GM23338 (cell line): ENCODE data around the gene SLC9A3. TPM values are rescaled to one million over a fixed set of nuclear protein-coding genes. Genes with fewer than 3 reads are reported as not detected.

Experiments
- ATAC-seq: fragments of 200-7000 bp; cut with Tn5 transposase; 3 replicates; pipeline ENCODE4 v1.9.1; 2020
- DNase-seq: peaks from one replicate; pipeline ENCODE4 v3.0.0-alpha.2; 2015; ENCODE audit warnings: low spot score
- H2AFZ ChIP-seq: fragments of 200-600 bp; sonication (generic); 2 replicates; pipeline ENCODE4 v1.8.0; 2016; ENCODE audit warnings: antibody characterized with exemption, mild to moderate bottlenecking, moderate library complexity
- H3F3A ChIP-seq: fragments of 200-600 bp; sonication (generic); replicated peaks from 2 replicates; pipeline ENCODE4 v1.8.0; 2017; ENCODE audit warnings: antibody characterized with exemption, mixed run types, low read depth
- H3K27ac ChIP-seq: fragments of 200-600 bp; sonication (generic); 2 replicates; pipeline ENCODE4 v1.6.1; 2016; ENCODE audit warnings: low read depth
- H3K27me3 ChIP-seq: fragments of 200-600 bp; sonication (generic); 2 replicates; pipeline ENCODE4 v1.8.0; 2016; ENCODE audit warnings: mild to moderate bottlenecking, mixed run types, moderate library complexity; ENCODE audit not compliant: insufficient read depth
- H3K36me3 ChIP-seq: fragments of 200-600 bp; sonication (generic); 2 replicates; pipeline ENCODE4 v1.8.0; 2016; ENCODE audit warnings: mild to moderate bottlenecking; ENCODE audit not compliant: insufficient read depth
- H3K4me1 ChIP-seq: fragments of 200-600 bp; sonication (generic); 2 replicates; pipeline ENCODE4 v1.8.0; 2016; ENCODE audit warnings: mild to moderate bottlenecking, moderate library complexity; ENCODE audit not compliant: insufficient read depth
- H3K4me2 ChIP-seq: fragments of 200-600 bp; sonication (generic); 2 replicates; pipeline ENCODE4 v1.7.1; 2017; ENCODE audit warnings: mixed run types
- H3K4me3 ChIP-seq: fragments of 200-600 bp; sonication (generic); 2 replicates; pipeline ENCODE4 v1.6.1; 2016; ENCODE audit warnings: mixed run types
- H3K79me2 ChIP-seq: fragments of 200-600 bp; sonication (generic); replicated peaks from 2 replicates; pipeline ENCODE4 v1.8.0; 2017; ENCODE audit warnings: mild to moderate bottlenecking; ENCODE audit not compliant: insufficient read depth
- H3K9me2 ChIP-seq: fragments of 200-600 bp; sonication (generic); 2 replicates; pipeline ENCODE4 v1.8.0; 2017; ENCODE audit not compliant: insufficient read depth
- H4K20me1 ChIP-seq: fragments of 200-600 bp; sonication (generic); replicated peaks from 2 replicates; pipeline ENCODE4 v1.8.0; 2017; ENCODE audit warnings: mild to moderate bottlenecking; ENCODE audit not compliant: insufficient read depth
- H3K27ac Mint-ChIP-seq: 2 replicates; pipeline ENCODE4 v1.8.0; 2020; ENCODE audit warnings: inconsistent platforms, mild to moderate bottlenecking, moderate library complexity, mixed read lengths
- H3K27me3 Mint-ChIP-seq: 3 replicates; pipeline ENCODE4 v1.8.0; 2022; ENCODE audit warnings: low read depth, mild to moderate bottlenecking, moderate library complexity, mixed read lengths, inconsistent platforms; ENCODE audit not compliant: insufficient read depth, poor library complexity
- H3K36me3 Mint-ChIP-seq: 3 replicates; pipeline ENCODE4 v1.8.0; 2021; ENCODE audit warnings: low read depth, mild to moderate bottlenecking, inconsistent platforms, moderate library complexity, mixed read lengths
- H3K4me1 Mint-ChIP-seq: 3 replicates; pipeline ENCODE4 v1.8.0; 2020; ENCODE audit warnings: mild to moderate bottlenecking, inconsistent platforms, mixed read lengths
- H3K4me3 Mint-ChIP-seq: 3 replicates; pipeline ENCODE4 v1.8.0; 2021; ENCODE audit warnings: moderate library complexity, mild to moderate bottlenecking, inconsistent platforms, mixed read lengths
- H3K9me3 Mint-ChIP-seq: 3 replicates; pipeline ENCODE4 v1.8.0; 2020; ENCODE audit warnings: moderate library complexity, mild to moderate bottlenecking, inconsistent platforms, mixed read lengths
- CREB1 ChIP-seq: fragments of 250-450 bp; sonication (Bioruptor Pico); IDR thresholded peaks from 2 replicates; pipeline ENCODE4 v1.5.0; 2020; ENCODE audit warnings: low read depth, mild to moderate bottlenecking, moderate library complexity
- EZH2phosphoT487 ChIP-seq: fragments of 200-600 bp; sonication (generic); IDR thresholded peaks from one replicate; pipeline ENCODE4 v1.8.1; 2018; ENCODE audit warnings: antibody characterized with exemption; ENCODE audit not compliant: unreplicated experiment
- JUNB ChIP-seq: IDR thresholded peaks from one replicate; pipeline ENCODE4 v1.6.1; 2016; ENCODE audit warnings: antibody characterized with exemption; ENCODE audit not compliant: unreplicated experiment
- POLR2AphosphoS5 ChIP-seq: IDR thresholded peaks from 2 replicates; pipeline ENCODE4 v1.6.1; 2016; ENCODE audit warnings: antibody characterized with exemption, low read depth
- STAT1 ChIP-seq: IDR thresholded peaks from one replicate; pipeline ENCODE4 v1.6.1; 2016; ENCODE audit warnings: antibody characterized with exemption; ENCODE audit not compliant: unreplicated experiment
- ZNF114 ChIP-seq: fragments of 250-450 bp; sonication (Bioruptor Pico); IDR thresholded peaks from 2 replicates; pipeline ENCODE4 v1.5.0; 2020; ENCODE audit warnings: mild to moderate bottlenecking, moderate library complexity
- polyA plus RNA-seq: library from polyadenylated mRNA; unstranded; fragments of >200 nt; fragmentation: Nextera tagmentation; extraction: Ambion mirVana; gene quantifications from 2 replicates; pipeline ENCODE4 v1.2.1, GENCODE V29; 2016
- total RNA-seq: library from RNA; depleted of rRNA; stranded (reverse); fragments of >200 nt; shearing (Covaris generic); gene quantifications from 2 replicates; pipeline ENCODE4 v1.2.3, GENCODE V29; 2014
- TF ChIP-seq, protein P1 (sequence below): IDR thresholded peaks from 2 replicates; pipeline ENCODE4 v1.6.1; 2016; ENCODE audit warnings: antibody characterized with exemption
- TF ChIP-seq, protein P2 (sequence below): IDR thresholded peaks from one replicate; pipeline ENCODE4 v1.6.1; 2018; ENCODE audit warnings: antibody characterized with exemption; ENCODE audit not compliant: unreplicated experiment
- TF ChIP-seq, protein P3 (sequence below): fragments of 250-450 bp; sonication (Bioruptor Pico); IDR thresholded peaks from 2 replicates; pipeline ENCODE4 v1.5.0; 2020; ENCODE audit warnings: mild to moderate bottlenecking, moderate library complexity

The SLC9A3 gene
- total and polyA plus RNA-seq, 2 experiments from 2014 or later: 0.39 to 3.1 TPM

DNA sequence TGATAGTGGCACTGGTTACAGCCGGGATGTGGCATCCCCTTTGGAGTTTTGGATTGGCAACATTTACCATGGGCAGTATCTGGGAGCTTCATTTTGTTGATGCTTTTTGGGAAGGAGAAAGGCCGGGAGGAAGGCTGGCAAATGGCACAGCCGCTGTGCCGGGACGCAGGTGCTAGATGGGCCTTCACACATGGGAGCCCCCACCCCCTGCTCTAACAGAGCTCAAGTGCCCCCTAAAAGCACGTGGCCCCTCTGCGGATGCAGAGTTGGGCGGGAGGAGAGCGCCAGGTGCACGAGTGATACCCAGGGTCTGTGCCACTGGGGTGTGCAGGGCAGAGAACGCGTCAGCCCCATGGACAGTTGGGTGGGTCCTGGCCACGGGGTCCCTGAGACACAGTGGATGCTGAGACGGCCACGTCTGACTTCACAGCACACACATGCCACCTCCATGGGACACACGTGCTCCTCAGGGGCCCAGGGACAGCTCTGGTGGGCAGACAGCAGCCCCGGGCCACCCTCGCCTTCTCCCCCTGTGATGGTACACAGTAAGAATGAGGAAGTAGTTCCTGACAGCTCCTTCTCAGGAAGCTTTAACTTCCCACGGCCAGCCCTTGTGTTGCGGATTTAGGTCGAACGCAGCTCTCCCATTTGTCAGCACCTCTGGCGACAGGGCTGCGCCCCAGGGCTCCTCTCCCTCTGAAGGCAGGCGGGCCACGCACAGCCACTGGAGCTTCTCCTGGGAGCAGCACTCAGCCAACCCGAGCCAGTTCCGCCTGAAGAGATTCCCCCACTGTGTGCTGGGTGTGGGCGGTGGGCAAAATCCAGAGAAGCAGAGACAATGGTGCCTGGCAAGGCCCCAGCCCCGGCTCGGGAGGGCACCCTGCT is 10.8 kb downstream of the SLC9A3 start (continued):
- no peak for TF ChIP-seq EZH2phosphoT487
- TF ChIP-seq POLR2AphosphoS5: no peak
- TF ChIP-seq, protein P1, sequence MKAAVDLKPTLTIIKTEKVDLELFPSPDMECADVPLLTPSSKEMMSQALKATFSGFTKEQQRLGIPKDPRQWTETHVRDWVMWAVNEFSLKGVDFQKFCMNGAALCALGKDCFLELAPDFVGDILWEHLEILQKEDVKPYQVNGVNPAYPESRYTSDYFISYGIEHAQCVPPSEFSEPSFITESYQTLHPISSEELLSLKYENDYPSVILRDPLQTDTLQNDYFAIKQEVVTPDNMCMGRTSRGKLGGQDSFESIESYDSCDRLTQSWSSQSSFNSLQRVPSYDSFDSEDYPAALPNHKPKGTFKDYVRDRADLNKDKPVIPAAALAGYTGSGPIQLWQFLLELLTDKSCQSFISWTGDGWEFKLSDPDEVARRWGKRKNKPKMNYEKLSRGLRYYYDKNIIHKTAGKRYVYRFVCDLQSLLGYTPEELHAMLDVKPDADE: no peak
- TF ChIP-seq, protein P2, sequence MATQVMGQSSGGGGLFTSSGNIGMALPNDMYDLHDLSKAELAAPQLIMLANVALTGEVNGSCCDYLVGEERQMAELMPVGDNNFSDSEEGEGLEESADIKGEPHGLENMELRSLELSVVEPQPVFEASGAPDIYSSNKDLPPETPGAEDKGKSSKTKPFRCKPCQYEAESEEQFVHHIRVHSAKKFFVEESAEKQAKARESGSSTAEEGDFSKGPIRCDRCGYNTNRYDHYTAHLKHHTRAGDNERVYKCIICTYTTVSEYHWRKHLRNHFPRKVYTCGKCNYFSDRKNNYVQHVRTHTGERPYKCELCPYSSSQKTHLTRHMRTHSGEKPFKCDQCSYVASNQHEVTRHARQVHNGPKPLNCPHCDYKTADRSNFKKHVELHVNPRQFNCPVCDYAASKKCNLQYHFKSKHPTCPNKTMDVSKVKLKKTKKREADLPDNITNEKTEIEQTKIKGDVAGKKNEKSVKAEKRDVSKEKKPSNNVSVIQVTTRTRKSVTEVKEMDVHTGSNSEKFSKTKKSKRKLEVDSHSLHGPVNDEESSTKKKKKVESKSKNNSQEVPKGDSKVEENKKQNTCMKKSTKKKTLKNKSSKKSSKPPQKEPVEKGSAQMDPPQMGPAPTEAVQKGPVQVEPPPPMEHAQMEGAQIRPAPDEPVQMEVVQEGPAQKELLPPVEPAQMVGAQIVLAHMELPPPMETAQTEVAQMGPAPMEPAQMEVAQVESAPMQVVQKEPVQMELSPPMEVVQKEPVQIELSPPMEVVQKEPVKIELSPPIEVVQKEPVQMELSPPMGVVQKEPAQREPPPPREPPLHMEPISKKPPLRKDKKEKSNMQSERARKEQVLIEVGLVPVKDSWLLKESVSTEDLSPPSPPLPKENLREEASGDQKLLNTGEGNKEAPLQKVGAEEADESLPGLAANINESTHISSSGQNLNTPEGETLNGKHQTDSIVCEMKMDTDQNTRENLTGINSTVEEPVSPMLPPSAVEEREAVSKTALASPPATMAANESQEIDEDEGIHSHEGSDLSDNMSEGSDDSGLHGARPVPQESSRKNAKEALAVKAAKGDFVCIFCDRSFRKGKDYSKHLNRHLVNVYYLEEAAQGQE: no peak

DNA sequence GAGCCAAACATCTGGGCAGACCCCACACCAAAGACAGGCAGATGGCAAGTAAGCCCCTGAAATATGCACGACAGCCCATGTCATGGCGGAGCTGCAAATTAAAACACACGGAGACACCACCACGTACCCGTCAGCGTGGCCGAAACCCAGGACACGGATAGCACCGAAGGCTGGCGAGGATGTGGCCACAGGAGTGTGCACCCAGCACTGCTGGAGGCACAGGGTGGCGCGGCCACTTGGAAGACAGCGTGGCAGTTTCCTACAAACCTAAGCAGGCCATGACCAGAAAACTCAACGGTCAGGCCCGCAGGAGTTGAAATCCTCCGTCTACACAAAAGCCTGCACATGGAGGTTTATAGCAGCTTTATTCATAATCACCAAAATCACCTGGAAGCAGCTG is 12.8 kb downstream of the SLC9A3 start:
- Mint-ChIP-seq H3K9me3 (peaks cover 5% of the 10 kb centered on the region; the same call in 1 of the 3 replicates), H3K4me3 (no peak overlapping the region), H3K36me3 (no peaks in the 10 kb centered on the region), H3K4me1 (no peaks in the 10 kb centered on the region; the same call in 2 of the 3 replicates), H3K27me3 (peaks cover 27% of the 10 kb centered on the region), H3K27ac (no peak overlapping the region)
- Histone ChIP-seq H3K36me3 (no peaks in the 10 kb centered on the region), H2AFZ (no peak overlapping the region), H4K20me1 (no peaks in the 10 kb centered on the region), H3F3A (no peaks in the 10 kb centered on the region), H3K27me3 (no peaks in the 10 kb centered on the region), H3K4me1 (no peaks in the 10 kb centered on the region), H3K79me2 (no peaks in the 10 kb centered on the region), H3K9me2 (no peaks in the 10 kb centered on the region), H3K27ac (no peak overlapping the region), H3K4me2 (no peak overlapping the region), H3K4me3 (no peak overlapping the region)
- no peak for DNase-seq
- ATAC-seq: no peak
- TF ChIP-seq STAT1: no peak
- no peak for TF ChIP-seq CREB1 (CRISPR knock-in tag)
- no peak for TF ChIP-seq ZNF114 (CRISPR knock-in tag)
- TF ChIP-seq, protein P3, sequence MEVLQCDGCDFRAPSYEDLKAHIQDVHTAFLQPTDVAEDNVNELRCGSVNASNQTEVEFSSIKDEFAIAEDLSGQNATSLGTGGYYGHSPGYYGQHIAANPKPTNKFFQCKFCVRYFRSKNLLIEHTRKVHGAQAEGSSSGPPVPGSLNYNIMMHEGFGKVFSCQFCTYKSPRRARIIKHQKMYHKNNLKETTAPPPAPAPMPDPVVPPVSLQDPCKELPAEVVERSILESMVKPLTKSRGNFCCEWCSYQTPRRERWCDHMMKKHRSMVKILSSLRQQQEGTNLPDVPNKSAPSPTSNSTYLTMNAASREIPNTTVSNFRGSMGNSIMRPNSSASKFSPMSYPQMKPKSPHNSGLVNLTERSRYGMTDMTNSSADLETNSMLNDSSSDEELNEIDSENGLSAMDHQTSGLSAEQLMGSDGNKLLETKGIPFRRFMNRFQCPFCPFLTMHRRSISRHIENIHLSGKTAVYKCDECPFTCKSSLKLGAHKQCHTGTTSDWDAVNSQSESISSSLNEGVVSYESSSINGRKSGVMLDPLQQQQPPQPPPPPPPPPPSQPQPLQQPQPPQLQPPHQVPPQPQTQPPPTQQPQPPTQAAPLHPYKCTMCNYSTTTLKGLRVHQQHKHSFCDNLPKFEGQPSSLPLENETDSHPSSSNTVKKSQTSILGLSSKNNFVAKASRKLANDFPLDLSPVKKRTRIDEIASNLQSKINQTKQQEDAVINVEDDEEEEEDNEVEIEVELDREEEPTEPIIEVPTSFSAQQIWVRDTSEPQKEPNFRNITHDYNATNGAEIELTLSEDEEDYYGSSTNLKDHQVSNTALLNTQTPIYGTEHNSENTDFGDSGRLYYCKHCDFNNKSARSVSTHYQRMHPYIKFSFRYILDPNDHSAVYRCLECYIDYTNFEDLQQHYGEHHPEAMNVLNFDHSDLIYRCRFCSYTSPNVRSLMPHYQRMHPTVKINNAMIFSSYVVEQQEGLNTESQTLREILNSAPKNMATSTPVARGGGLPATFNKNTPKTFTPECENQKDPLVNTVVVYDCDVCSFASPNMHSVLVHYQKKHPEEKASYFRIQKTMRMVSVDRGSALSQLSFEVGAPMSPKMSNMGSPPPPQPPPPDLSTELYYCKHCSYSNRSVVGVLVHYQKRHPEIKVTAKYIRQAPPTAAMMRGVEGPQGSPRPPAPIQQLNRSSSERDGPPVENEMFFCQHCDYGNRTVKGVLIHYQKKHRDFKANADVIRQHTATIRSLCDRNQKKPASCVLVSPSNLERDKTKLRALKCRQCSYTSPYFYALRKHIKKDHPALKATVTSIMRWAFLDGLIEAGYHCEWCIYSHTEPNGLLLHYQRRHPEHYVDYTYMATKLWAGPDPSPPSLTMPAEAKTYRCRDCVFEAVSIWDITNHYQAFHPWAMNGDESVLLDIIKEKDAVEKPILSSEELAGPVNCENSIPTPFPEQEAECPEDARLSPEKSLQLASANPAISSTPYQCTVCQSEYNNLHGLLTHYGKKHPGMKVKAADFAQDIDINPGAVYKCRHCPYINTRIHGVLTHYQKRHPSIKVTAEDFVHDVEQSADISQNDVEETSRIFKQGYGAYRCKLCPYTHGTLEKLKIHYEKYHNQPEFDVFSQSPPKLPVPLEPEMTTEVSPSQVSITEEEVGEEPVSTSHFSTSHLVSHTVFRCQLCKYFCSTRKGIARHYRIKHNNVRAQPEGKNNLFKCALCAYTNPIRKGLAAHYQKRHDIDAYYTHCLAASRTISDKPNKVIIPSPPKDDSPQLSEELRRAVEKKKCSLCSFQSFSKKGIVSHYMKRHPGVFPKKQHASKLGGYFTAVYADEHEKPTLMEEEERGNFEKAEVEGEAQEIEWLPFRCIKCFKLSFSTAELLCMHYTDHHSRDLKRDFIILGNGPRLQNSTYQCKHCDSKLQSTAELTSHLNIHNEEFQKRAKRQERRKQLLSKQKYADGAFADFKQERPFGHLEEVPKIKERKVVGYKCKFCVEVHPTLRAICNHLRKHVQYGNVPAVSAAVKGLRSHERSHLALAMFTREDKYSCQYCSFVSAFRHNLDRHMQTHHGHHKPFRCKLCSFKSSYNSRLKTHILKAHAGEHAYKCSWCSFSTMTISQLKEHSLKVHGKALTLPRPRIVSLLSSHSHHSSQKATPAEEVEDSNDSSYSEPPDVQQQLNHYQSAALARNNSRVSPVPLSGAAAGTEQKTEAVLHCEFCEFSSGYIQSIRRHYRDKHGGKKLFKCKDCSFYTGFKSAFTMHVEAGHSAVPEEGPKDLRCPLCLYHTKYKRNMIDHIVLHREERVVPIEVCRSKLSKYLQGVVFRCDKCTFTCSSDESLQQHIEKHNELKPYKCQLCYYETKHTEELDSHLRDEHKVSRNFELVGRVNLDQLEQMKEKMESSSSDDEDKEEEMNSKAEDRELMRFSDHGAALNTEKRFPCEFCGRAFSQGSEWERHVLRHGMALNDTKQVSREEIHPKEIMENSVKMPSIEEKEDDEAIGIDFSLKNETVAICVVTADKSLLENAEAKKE (CRISPR knock-in tag): no peak
- TF ChIP-seq, protein P1: no peak
- no peak for TF ChIP-seq JUNB
